NCI-H1436 (cell line): ENCODE data around the gene AARS2.

Experiments
- DNase-seq: peaks from one replicate; lab custom pipeline; 2025; lab: John Stamatoyannopoulos, UW

AARS2 gene

DNA sequence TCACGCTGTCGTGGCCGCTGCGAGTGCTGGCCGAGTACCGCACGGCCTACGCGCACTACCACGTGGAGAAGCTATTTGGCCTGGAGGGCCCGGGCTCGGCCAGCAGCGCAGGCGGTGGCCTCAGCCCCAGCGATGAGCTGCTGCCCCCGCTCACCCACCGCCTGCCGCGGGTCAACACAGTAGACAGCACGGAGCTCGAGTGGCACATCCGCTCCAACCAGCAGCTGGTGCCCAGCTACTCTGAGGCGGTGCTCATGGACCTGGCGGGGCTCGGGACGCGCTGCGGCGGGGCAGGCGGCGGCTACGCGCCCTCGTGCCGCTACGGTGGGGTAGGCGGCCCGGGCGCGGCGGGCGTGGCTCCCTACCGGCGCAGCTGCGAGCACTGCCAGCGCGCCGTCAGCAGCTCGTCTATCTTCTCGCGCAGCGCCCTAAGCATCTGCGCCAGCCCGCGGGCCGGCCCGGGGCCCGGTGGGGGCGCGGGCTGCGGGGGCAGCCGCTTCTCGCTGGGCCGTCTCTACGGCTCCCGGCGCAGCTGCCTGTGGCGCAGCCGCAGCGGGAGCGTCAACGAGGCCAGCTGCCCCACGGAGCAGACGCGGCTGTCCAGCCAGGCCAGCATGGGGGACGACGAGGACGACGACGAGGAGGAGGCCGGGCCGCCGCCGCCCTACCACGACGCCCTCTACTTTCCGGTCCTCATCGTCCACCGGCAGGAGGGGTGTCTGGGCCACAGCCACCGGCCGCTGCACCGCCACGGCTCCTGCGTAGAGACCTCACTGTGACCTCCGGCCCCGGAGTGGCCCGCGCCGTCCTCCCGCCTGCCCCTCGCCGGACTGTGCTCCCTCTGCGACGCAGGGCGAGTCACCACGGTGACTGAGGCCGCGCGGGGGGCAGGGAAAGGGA, 37.1 kb downstream of the AARS2 start:
- DNase-seq, result no peak

DNA sequence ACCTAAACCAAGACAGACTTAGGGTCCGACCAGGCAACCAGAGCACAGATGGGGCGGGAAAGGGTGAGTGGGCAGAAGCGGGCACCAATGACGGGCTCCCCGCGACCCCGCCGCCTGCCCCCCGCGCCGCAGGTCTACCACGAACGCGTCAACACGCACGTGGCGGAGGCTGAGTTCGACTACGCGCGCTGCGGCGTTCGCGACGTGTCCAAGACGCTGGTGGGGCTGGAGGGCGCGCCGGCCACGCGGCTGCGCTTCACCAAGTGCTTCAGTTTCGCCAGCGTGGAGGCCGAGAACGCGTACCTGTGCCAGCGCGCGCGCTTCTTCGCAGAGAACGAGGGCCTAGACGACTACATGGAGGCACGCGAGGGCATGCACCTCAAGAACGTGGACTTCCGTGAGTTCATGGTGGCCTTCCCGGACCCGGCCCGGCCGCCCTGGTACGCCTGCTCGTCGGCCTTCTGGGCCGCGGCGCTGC, 37.8 kb downstream of the AARS2 start:
- no peak for DNase-seq

GRCh38 chr6:44273617-44274016, 39.5 kb downstream of the AARS2 start:
- no peak for DNase-seq

DNA sequence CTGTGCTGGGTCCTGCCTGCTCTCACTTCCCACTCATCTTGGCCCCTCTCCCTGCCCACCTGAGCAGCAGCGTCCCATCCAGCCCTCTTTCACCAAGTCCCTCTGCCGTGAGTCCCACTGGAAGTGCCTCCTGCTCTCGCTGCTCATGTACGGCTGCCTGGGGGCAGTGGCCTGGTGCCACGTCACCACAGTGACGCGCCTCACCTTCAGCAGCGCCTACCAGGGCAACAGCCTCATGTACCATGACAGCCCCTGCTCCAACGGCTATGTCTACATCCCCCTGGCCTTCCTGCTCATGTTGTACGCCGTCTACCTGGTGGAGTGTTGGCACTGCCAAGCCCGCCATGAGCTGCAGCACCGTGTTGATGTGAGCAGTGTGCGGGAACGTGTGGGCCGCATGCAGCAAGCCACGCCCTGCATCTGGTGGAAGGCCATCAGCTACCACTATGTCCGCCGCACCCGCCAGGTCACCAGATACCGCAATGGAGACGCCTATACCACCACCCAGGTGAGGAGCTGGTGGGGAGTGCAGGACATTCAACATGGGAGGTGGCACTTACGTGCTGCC, 40.1 kb downstream of the AARS2 start:
- no peak for DNase-seq

- DNase-seq, result no peak
Observed at GRCh38 chr6:44272529-44272928, 40.6 kb downstream of the AARS2 start.

- no peak for DNase-seq
Observed at GRCh38 chr6:44271914-44272313, 41.2 kb downstream of the AARS2 start.

DNA sequence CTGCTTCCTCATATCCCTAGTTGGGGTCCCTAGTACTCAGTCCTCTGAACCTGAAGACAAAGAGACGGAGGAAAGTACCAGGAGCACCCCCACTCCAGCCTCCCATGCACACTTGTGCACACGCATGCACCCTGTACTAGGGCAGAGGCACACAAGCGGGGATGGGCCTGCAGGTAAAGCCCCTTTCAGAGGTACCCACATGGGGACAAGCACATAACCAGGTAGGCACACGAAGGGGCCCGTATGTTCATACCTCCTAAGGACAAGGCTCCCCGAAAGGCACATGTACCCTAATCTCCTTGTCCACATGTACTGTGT, 41.8 kb downstream of the AARS2 start:
- no peak for DNase-seq

DNA sequence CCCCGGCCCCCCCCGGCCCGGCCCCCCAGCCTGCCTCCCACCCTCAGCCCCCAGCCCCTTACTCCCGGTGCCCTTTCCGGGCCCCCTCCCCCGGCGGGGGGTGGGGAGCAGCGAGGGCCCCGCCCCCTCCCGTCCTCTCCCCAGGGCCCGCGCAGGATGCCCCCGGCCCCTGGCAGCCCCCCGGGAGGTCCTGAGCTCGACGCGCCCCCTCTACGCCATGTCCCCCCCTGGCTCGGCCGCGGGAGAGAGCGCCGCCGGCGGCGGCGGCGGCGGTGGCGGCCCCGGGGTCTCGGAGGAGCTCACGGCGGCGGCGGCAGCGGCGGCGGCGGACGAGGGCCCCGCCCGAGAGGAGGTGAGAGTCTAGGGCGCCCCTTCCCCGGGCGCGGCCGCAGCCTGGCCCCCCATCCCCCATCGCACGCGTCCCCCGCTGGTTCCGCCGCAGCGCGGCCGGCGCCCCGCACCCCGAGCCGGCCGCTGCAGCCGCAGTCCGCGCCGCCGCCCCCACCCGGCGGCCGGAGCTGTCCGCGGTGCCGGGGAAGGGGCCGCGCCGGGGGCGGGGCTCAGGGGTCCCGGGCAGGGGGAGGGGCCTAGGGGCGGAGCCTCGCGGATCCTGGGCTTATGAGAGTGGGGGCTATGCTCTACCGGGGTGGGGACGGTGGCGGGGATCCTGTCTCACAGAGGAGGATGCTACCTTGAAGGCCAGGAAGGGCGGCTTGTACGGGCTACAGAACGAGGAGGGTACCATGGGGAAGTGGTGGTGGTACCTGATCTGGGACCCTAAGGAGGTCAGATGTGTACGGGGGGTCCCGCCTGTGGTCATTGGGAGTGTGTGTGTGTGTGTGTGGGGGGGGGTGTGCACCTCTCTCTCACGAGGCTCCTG, 42.4 kb downstream of the AARS2 start:
- DNase-seq, result peak; percentile 51

DNA sequence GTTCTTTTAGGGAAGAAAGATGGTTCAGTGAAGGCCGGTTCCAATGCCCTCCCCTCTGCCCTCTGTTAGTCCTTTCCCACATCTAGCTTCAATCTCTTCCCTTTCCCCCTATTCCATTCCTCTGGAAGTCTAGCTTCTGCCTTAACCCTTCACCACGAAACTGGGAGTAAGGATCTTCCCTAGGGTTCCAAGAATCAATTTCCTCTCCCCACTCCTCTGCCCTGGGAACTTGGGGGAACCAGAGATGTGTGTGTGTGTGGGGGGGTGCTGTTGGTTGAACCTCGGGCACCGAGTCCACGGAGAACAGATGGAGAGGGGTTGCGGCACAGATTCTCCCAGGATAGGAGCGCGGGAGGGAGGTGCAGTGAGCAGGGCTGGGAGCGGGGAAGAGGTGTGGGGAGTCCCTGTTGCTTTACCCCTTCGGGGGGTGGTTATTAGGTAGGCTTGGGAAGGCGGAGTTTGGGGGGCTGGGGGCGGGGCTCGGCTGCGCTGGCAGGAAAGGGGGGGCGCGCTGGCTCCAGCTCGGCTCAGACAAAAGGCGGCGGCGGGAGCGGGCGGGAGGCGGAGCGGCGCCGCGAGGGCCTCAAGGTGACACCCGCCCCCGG, 43.1 kb downstream of the AARS2 start, which contains the start of gene TMEM151B:
Gene TMEM151B, plus strand, starts transcription at position 530 of the 605 bp plus-strand sequence. CDS start 293 bp downstream, outside the sequence.
- DNase-seq, result no peak

DNA sequence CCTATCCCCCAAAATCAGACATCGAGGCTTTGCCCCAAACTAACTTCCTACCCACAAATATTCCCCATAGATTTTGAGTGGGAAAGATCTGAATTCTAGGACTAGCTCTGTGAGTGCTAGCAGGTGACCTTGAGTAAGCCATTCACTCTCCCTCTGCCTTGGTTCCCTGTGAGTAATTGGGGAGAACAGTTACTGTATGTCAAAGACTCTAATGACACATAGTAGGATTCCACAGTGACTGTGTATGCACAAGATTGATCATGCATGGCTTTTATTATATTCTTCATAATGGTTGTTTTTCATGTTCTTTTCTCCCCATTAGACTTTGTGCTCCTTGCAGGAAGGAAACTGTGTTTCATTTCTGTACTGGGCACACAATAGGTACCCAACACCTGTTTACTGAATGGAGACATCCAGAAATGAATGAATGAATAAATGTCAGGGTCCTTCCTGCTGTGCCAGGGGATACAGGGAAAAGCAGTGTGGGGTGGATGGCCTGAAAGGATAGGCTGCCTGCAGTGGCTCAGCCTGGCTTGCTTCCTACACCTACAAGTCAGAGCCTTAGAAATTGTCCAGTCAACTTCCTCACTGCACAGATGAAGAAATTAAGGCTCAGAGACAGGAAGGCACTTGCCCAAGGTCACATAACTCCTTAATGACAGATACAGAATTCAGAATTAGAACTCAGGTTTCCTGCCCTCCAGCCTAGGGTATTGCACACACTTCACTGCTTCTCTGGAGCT, 43.8 kb downstream of the AARS2 start:
- no peak for DNase-seq

GRCh38 chr6:44268095-44268628, 45.0 kb downstream of the AARS2 start:
- DNase-seq, result peak; percentile 62

DNA sequence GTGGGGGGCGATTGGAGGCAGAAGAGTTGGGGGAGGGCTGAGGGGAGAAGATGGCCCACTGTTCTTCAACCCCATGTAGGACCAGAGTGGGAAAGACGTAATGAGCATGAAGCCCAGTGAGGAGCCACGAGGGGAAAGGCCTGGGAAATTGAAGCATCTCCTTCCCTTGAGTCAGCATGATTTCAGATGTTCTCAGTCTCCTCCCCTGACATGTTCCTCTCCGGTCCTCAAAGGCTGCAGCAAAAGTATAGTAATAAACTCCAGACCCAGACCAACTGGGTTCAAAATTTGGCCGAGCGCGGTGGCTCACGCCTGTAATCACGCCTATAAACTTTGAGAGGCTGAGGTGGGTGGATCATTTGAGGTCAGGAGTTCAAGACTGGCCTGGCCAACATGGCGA, 45.9 kb downstream of the AARS2 start:
- no peak for DNase-seq

GRCh38 chr6:44266347-44266746, 46.8 kb downstream of the AARS2 start:
- DNase-seq, result no peak

GRCh38 chr6:44265722-44266233, 47.4 kb downstream of the AARS2 start:
- DNase-seq, result no peak

DNA sequence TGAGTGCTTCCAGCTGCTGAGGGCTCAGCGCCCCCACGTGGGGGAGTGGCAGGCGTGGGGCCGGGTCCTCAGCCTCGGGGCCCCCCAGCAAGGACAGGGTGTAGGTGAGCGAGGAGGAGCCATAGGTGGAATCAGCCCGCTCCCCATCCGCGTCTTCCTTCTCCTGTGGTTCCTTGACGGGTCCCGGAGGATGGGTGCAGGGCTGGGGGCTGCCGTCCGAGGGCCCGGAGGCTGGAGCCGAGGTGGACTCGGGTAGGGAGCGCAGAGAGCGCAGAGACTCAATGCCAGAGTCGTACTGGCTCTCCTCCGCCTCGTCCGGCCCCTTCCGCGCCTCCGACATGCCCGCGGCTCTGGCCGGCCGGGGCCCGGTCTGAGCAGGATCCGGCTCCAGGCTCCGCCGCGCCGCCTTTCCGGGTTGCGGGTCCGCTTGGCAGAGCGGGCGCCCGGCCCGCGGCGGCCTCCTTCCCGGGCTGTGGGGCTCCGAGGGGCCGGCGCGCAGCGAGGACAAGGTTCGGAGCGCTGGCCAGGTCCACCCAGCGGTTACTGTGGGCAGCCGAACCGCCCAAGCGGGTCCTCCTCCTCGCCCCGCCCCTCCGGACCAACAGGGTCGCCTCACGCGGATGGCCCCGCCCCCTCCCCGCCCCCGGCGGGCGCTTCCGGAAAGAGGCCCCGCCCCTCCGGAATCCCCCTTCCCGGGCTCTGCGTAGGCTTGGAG, 48.0 kb downstream of the AARS2 start, which contains the start of gene NFKBIE:
Gene NFKBIE, minus strand, starts transcription at position 545 of the 715 bp plus-strand sequence. Its CDS starts 205 bp downstream, at position 340.
- peak; percentile 88 for DNase-seq

DNA sequence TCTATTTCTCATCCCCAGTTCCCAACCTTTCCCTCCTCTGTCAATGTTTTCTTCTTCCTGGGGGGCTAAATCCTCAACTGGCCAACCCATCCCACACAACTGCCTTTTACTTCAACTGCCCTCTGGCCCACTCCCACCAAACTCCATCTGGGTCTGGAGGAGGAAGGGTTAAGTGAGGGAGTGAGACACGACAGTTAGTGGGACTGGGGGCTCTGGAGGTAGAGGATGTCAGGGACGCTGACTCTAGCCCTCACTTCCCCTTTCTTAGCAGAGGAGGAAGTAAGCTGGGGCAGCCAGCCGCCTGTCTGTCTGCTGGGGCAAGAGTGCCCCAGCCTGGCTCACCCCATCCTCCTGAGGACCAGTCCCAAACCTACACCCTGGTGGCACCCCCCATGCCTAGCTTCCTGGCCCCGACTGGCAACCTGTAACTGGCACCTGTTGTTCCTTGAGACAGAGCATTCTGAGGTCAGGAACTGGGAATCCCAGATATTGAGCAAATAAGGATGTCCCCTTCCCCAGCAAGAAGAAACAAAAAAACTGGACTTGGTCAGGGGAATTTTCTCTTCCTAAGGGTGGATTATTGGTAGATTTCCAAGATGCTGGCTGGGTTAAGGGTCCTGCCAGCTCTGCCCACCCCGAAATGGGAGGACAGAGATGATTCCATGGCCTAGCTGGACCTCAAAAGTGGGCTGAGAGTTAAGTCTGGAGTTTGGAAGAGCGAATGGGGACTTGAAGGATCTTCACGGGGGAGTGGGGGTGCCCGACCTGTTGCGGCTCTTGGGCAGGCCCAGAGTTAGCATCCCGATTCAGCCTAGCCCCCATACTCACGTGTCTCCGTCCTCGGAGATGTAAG, 48.8 kb downstream of the AARS2 start:
- DNase-seq, result no peak

DNA sequence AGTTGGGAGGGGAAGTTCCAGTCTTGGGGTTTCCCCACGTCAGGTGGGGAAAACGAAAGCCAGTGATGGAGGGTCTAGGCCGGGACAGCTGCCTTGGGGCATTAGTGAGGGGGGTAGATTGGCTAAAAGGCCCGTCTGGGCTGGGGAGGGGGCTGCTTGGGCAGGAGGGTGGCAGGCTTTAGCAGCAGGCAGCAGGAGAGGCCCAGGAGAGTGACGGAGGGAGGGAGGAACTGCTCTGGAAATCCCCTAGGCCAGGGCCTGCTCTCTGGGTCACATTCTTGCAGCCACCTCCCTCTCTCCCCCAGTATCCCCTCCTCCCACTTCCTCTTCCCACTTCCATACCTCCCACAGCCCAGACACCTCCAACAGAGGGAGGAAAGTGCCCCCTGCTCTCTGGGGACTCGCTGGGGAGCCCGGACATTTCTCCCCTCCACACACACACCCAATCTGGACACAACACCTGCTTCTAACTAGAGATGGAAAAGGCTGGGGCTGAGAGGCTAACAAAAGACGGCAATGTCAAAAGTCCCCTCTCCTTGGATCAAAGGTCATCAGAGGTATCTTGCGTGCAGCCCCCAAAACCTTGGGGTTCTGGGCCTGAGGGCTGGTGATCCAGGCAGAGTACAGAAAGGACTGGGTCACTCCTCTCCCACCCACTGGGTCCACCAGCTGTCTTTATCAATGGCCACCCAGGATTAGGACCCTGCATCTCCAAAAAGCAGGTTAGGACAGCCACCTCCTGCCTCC, 49.6 kb downstream of the AARS2 start:
- DNase-seq, result no peak
